NK-92 (cell line): ENCODE results near the gene CXCR5.

Experiments used
- DNase-seq: peaks from one replicate; lab custom pipeline; 2025; ENCODE audit not compliant: unreplicated experiment; lab: John Stamatoyannopoulos, UW

CXCR5 gene

DNA sequence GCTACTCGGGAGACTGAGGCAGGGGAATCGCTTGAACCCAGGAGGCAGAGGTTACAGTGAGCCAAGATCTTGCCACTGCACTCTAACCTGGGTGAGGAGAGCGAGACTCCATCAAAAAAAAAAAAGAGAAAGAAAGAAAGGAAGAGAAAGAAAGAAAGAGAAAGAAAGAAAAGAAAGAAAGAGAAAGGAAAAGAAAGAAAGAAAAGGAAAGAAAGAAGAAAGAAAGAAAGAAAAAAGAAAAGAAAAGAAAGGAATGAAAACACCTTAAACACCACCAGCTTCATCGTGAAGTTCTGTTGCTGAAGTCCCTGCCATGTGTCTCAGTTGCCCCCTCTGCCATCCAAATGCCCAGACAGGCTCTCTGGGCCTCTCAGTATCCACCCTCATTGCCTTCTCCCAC lies 9.9 kb upstream of the CXCR5 start:
- DNase-seq: no peak

DNA sequence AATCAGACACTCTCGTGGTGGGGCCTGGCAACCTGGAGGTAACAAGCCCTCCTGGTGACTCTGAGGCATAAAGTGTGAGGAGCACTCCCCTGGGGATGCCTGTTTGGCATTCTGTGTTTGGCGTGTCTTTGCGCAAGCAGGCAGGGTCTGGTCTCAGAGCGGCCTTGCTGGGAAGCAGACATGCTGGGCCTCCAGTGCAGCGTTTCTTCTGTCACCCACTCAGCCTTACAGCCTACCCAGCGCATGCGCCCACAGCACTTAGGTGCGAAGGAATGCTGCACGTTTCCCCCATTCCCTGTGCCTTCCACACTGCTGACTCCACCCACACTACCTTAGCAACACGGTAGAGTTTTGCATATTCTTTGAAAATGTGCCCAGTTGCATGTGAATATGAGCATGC lies 7.4 kb upstream of the CXCR5 start:
- no peak for DNase-seq

DNA sequence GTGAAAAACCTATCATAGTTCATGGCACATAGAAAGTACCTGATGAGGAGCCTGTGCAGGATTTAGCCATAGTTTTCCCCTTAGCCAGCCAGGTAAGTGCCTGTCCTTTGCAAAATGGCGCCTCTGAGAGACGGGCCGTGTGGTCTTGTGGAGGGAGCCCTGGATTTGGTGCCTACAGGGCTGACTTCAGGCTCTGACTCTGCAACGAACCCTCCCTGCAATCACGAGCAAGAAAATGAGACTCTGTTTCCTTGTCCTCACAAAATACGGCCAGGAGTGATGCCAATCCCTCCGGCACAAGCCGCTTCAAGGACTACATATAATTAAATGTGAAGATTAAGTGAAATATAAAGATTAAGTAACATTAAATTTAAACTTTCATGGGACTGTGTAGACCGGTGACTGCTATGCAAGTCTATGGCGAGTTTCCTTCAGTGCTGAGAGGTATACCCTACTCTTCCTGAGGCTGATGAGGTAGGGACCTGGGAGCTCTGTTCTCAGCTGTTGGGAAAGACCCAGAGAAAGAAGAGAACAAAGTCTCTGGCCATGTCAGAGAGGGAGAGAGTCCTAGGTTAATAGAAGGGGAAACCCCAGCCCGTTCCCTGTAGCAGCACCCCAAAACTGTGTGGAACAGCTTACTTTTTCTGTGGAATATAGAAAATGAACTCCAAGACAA lies 6.1 kb upstream of the CXCR5 start:
- DNase-seq: no peak

DNA sequence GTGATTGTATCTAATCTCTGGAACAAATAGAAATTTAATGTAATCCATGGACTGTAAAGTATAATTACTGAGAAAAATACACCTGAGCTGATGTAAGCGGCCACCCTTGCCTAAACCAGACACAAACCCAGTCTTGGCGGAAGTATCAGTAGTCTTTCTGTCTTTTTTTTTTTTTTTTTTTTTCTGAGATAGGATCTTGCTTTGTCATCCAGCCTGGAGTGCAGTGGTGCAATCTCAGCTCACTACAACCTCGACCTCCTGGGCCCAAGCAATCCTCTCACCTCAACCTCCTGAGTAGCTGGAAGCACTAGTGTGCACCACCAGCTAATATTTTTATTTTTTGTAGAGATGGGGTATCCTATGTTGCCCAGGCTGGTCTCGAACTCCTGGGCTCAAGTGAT lies 5.5 kb upstream of the CXCR5 start:
- DNase-seq: no peak

DNA sequence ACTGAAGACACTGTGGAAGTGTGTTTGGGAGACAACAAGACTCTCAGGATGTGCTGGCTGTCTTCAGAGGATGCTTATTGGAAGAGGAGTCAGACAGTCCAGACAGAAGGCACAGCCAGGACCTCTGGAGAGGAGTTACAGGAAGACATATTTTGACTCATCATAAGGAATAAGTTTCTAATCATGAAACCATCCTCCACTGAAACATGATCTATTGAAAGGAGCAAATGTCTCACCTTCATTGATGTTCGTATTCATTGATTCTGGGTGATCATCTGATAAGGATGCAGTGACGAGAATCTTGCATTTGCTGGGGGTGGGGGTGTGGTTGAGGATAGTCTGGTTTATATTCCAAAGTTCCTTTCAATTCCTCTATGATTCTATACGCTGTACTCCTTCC lies 2.5 kb upstream of the CXCR5 start:
- DNase-seq: no peak

GRCh38 chr11:118882491-118882890 lies 1.2 kb upstream of the CXCR5 start:
- no peak for DNase-seq

DNA sequence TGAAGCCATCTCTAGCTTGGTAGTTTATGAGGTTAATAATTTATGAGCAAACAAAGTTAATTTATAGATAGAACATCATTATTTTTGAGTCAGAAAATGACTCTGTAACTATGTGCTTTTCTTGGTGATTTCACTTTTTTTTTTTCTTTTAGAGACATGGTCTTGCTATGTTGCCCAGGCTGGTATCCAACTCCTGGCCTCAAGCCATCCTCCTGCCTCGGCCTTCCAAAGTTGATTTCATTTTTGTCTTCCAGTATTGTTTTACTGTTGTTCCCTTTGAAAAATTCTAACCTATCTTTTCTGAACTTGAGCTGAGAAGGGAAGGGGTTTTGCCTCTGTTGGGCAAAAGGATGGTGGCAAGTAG lies 706 bp upstream of the CXCR5 start:
- DNase-seq: no peak

DNA sequence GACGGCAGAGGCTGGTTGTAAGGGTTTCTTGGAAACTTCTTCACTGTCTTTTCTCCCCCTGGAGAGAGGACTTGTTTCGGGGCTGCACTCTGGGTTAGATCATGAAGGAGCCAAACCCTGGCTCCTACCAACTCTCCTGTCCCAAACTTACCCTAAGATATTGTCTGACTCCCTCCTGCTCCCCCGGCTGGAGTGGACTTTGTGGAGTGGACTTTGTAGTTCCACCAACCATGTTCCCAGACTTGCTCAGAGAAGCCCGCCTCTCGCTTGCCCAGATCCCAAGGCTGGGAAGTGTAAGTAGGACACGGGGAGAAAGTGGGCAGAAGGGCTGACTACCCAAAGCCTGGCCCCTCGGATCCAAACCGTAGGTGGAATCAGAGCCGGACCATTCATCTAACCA lies 1.2 kb downstream of the CXCR5 start:
- no peak for DNase-seq

- DNase-seq: no peak
These were observed 1.6 kb downstream of the CXCR5 start for GRCh38 chr11:118885319-118885718.

DNA sequence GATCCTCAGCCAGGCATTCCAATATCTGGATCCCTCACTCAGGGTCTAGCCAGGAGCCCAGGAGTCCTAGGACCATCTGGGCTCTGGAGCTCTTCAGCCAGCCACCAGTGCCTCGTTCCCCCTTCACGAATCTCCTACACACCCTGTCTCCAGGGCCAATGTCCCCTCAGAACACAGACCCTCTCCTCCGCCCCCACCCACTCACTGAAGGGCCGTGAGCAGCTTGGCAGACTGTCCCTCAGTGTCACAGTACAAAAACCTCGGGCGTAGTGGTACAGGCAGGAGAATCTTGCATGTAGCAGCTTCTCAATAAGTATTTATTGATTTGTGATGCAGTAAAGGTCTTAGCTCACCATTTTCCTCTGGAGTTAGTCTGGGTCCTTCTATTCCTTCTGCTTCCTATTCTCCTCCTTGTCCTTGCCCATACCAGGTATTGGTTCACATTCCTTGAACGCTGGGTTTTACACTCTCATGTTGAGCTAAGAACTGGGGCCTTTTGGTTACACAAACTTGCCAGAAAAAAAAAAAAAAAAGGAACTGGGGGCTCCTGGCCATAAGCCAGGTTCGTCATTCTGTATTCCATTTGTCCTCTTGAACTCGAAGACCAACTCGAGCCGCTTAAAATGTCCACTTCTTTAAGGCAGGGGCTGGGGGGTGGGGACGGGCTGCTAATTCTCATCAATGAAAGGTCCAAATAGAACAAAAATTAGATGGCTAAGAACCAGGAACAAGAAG lies 2.3 kb downstream of the CXCR5 start:
- no peak for DNase-seq

GRCh38 chr11:118886681-118887111 lies 3.0 kb downstream of the CXCR5 start:
- DNase-seq: no peak

DNA sequence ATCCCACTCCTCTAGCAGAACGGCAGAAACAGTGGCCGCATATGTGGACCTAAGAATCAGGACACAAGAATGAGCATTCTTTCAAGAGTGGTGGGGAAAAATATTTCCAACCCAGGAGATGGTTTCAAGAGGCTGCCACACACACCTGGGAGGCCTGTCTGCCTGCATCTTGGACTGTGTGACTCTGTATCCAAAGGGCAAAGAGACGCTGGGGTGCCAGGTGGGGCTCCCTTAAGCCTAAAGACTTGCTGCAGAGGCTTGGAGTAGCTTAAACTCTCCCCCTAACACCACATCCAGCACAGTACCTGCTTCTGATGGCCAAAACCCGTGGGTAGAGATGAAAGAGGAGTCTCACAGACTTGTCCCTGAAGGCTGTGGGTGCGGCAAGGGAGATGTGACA lies 3.5 kb downstream of the CXCR5 start:
- no peak for DNase-seq

DNA sequence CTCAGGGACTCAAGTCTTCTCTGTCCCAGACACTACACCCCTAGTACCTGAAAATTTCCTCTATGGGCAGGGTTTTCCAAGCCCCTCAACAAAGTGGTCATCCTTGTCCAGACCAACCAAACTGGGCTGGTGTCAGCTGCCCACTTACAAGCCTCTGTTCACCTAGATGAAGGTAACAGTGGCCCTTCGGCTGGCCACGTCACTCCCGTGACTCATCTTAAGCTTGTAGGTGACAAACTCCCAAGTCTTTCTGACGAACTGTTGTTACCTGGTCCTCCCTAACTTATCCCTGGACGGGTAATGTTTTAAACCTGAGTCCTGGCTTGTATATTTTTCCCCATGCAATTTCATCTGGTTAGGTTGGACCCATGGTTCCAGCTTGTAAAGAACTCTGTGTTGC lies 4.7 kb downstream of the CXCR5 start:
- no peak for DNase-seq

DNA sequence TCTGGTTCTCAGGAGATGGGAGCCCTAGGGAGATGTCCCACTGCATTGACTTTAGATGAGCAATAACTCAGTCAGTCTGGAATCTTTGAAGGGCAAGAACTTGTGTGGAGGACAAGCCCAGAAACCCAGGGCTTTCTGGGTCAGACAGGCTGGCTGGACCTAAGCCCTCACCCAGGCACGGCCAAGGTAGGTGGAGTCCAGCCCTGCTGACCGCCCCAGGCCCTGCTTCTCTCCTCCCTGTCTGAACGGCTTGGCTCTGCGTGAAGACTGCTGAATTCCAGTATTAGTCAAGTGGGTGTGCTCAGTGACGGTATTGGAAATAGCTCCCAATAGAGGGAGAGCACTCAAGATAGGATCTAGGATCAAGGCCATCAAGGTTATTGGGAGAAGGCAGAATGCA lies 6.1 kb downstream of the CXCR5 start:
- no peak for DNase-seq

DNA sequence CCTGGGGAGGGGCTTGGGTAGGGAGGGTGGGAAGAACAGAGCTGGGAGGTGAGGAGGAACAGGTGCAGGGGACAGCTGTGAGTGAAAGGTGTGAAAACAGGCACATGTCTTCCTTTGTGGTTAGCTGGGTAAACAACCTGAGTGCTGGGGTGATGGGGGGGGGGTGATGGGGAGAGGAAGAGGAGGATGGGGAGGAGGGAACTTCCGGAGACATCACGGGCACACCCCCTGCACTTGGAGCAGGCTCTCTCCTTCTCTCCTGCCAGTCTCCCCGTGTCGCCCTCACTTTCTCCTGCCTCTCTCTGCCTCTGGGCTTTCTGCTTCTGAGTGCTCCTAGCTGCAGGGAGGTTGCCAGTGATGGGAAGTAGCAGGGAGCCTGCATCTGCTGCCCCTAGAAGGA lies 8.8 kb downstream of the CXCR5 start:
- no peak for DNase-seq

DNA sequence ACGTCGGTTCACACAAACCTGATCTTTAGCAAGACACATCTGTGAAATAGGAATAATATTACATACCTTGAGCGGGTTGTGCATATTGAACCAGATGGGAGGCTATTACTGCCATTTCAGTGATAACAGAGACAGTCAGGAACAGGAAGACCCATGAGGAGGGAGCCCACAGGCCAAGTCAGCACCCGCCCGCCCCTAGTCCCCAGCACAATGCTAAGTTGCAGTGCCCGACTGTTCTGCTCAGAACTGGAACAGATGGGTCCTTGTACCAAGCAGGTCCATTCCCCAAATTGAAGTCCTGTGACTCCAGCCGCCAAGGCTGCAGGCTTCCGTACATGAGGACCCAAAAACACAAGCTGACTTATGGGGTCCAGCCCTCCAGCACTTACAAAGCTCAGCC lies 9.3 kb downstream of the CXCR5 start:
- no peak for DNase-seq

DNA sequence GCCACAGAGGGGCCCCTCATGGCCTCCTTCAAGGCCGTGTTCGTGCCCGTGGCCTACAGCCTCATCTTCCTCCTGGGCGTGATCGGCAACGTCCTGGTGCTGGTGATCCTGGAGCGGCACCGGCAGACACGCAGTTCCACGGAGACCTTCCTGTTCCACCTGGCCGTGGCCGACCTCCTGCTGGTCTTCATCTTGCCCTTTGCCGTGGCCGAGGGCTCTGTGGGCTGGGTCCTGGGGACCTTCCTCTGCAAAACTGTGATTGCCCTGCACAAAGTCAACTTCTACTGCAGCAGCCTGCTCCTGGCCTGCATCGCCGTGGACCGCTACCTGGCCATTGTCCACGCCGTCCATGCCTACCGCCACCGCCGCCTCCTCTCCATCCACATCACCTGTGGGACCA lies 10.0 kb downstream of the CXCR5 start:
- no peak for DNase-seq

- DNase-seq: no peak
These were observed 10.5 kb downstream of the CXCR5 start for GRCh38 chr11:118894192-118894591.

DNA sequence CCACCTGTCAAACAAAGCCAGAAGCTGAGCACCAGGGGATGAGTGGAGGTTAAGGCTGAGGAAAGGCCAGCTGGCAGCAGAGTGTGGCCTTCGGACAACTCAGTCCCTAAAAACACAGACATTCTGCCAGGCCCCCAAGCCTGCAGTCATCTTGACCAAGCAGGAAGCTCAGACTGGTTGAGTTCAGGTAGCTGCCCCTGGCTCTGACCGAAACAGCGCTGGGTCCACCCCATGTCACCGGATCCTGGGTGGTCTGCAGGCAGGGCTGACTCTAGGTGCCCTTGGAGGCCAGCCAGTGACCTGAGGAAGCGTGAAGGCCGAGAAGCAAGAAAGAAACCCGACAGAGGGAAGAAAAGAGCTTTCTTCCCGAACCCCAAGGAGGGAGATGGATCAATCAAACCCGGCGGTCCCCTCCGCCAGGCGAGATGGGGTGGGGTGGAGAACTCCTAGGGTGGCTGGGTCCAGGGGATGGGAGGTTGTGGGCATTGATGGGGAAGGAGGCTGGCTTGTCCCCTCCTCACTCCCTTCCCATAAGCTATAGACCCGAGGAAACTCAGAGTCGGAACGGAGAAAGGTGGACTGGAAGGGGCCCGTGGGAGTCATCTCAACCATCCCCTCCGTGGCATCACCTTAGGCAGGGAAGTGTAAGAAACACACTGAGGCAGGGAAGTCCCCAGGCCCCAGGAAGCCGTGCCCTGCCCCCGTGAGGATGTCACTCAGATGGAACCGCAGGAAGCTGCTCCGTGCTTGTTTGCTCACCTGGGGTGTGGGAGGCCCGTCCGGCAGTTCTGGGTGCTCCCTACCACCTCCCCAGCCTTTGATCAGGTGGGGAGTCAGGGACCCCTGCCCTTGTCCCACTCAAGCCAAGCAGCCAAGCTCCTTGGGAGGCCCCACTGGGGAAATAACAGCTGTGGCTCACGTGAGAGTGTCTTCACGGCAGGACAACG lies 11.7 kb downstream of the CXCR5 start:
- no peak for DNase-seq

GRCh38 chr11:118896472-118896913 lies 12.8 kb downstream of the CXCR5 start:
- DNase-seq: no peak

DNA sequence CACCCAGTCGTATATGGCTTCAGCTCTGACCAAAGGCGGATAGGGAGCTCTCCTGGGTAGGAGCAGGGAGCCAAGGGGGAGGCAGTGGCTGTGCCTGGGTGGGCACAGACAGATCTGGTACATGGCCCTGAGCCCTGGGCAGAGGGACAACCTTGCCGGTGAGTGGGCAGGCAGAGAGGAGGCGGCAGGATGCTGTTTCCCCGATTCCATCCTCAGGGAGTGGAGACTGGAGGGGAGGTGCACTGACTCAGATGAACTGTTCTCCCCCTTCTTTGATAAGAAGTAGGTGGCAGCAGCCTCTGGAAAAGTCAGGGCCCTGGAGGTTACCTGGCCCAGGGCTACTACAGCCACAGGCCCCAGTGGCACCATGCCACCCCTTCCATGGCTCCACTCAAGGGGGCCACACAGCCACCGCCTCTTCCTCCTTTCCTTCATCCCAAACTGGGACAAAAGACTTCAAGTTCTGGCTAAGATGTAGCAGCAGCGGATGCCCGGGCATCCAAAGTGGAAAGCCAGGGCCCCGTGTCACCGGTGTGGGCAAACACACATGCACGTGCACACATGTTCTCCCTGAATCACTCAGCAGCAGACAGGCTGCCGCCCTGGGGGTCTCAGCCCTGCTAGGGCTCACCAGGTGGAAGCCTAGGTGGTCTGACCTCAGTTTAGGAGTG lies 13.4 kb downstream of the CXCR5 start:
- DNase-seq: no peak
